GM06990 (cell line): Measurements from ENCODE around the gene TMEM132C.

Experiments
- DNase-seq: peaks from one replicate; pipeline ENCODE4 v3.0.0-alpha.2; 2011; ENCODE audit not compliant: insufficient read length; ENCODE audit errors: extremely low read depth
- H3K27me3 ChIP-seq: replicated peaks from 2 replicates; pipeline ENCODE4 v1.6.0; 2011; ENCODE audit warnings: low read length; ENCODE audit not compliant: control insufficient read depth, insufficient read depth
- H3K36me3 ChIP-seq: 2 replicates; pipeline ENCODE4 v1.5.1; 2011; ENCODE audit warnings: low read length; ENCODE audit not compliant: control insufficient read depth, insufficient read depth
- H3K4me3 ChIP-seq: replicated peaks from 2 replicates; pipeline ENCODE4 v1.5.1; 2011; ENCODE audit warnings: low read depth, mild to moderate bottlenecking, control low read depth, low read length
- CTCF ChIP-seq: IDR thresholded peaks from 2 replicates; pipeline ENCODE4 v1.5.1; 2011; ENCODE audit warnings: low read length, control low read depth, mild to moderate bottlenecking, inconsistent platforms; ENCODE audit not compliant: insufficient read depth, poor library complexity, severe bottlenecking

The TMEM132C gene

GRCh38 chr12:128307791-128308190 lies 40.8 kb downstream of the TMEM132C start:
- TF ChIP-seq CTCF: no peak
- Histone ChIP-seq H3K27me3 (no peaks in the 10 kb centered on the region), H3K4me3 (no peak overlapping the region), H3K36me3 (no peaks in the 10 kb centered on the region)
- DNase-seq: no peak

GRCh38 chr12:128312661-128313060 lies 45.7 kb downstream of the TMEM132C start:
- Histone ChIP-seq H3K4me3 (no peak overlapping the region), H3K27me3 (no peaks in the 10 kb centered on the region), H3K36me3 (no peaks in the 10 kb centered on the region)
- no peak for DNase-seq
- TF ChIP-seq CTCF: no peak

- no peak for DNase-seq
- H3K27me3 ChIP-seq: no peaks in the 10 kb centered on the region
- no peak for TF ChIP-seq CTCF
- H3K36me3 ChIP-seq: no peaks in the 10 kb centered on the region
- H3K4me3 ChIP-seq: no peak overlapping the region
These were observed 47.0 kb downstream of the TMEM132C start for GRCh38 chr12:128313931-128314330.

GRCh38 chr12:128314611-128315010 lies 47.6 kb downstream of the TMEM132C start:
- no peak for DNase-seq
- H3K4me3 ChIP-seq: no peak overlapping the region
- H3K27me3 ChIP-seq: no peaks in the 10 kb centered on the region
- TF ChIP-seq CTCF: no peak
- no peaks in the 10 kb centered on the region for H3K36me3 ChIP-seq

GRCh38 chr12:128316078-128316477 lies 49.1 kb downstream of the TMEM132C start:
- H3K4me3 ChIP-seq: no peak overlapping the region
- TF ChIP-seq CTCF: no peak
- DNase-seq: no peak

GRCh38 chr12:128316973-128317526 lies 50.1 kb downstream of the TMEM132C start:
- TF ChIP-seq CTCF: no peak
- Histone ChIP-seq H3K36me3 (no peaks in the 10 kb centered on the region), H3K4me3 (no peak overlapping the region), H3K27me3 (no peaks in the 10 kb centered on the region)
- DNase-seq: no peak

More at GRCh38 chr12:128316078-128316477, 49.1 kb downstream of the TMEM132C start:
- no peaks in the 10 kb centered on the region for H3K36me3 ChIP-seq
- no peaks in the 10 kb centered on the region for H3K27me3 ChIP-seq
